HCT116 (cell line): Measurements from ENCODE around the gene RNF212B. TPM values are rescaled to one million over a fixed set of nuclear protein-coding genes. Genes with fewer than 3 reads are reported as not detected.

ENCODE experiments used
- ATAC-seq: fragments of 200-7000 bp; cut with Tn5 transposase; 2 replicates; pipeline ENCODE4 v1.9.1; 2020; ENCODE audit warnings: mild to moderate bottlenecking, moderate library complexity
- BruUV-seq: library from RNA; stranded (reverse); fragments of 400-500 nt; replicated peaks from 2 replicates; lab custom pipeline; 2021; lab: Mats Ljungman, UMichigan
- CTCF ChIA-PET: fragments of 300-600 bp; sonication (Branson Sonifier 250); formaldehyde crosslinking; loops from one replicate; lab custom pipeline; 2021; ENCODE audit warnings: antibody characterized with exemption; lab: Charles Lee
- POLR2A ChIA-PET: fragments of 300-600, 350-600 bp; sonication (Branson Sonifier 250); formaldehyde crosslinking; loops from one replicate; lab custom pipeline; 2021; ENCODE audit warnings: antibody characterized with exemption; lab: Charles Lee
- RAD21 ChIA-PET, 2 experiments: fragments of 300-600 bp; sonication (Branson Sonifier 250); formaldehyde crosslinking; loops; one replicate each; lab custom pipeline; 2023; ENCODE audit warnings: low total read pairs in 2 of 2; ENCODE audit not compliant: uncharacterized antibody in 2 of 2, unreplicated experiment in 2 of 2, low non-redundant PET in 1 of 2; lab: Charles Lee
- DNase-seq: peaks from one replicate; pipeline ENCODE4 v3.0.0-alpha.2; 2010; ENCODE audit warnings: low read depth, low spot score
- H2AFZ ChIP-seq: fragments of 200-600 bp; shearing (Covaris generic), sonication (generic); 2 replicates; pipeline ENCODE4 v1.6.1; 2017; ENCODE audit warnings: low read depth, mixed run types, mixed read lengths, antibody characterized with exemption, low read length; ENCODE audit not compliant: poor library complexity, severe bottlenecking
- H3K27ac ChIP-seq: 2 replicates; pipeline ENCODE4 v1.5.1; 2012; ENCODE audit warnings: low read depth, low read length
- H3K27me3 ChIP-seq: fragments of 200-600 bp; sonication (generic); 2 replicates; pipeline ENCODE4 v1.6.1; 2016; ENCODE audit warnings: mixed run types, low read length, mixed read lengths; ENCODE audit not compliant: insufficient read depth
- H3K36me3 ChIP-seq, 2 experiments: fragments of 200-500 bp in 1 of 2; fragments of 200-600 bp in 1 of 2; sonication (Bioruptor generic) in 1 of 2; sonication (generic) in 1 of 2; 2 replicates each; pipeline versions ENCODE4 v1.5.1 to v1.6.1; 2014 to 2016; ENCODE audit warnings: low read length in 2 of 2, inconsistent platforms in 1 of 2, mixed read lengths in 1 of 2, mixed run types in 1 of 2; ENCODE audit not compliant: insufficient read depth in 2 of 2, control insufficient read depth in 1 of 2
- H3K4me1 ChIP-seq, 2 experiments: fragments of 200-600 bp in 1 of 2; sonication (generic) in 1 of 2; 2 replicates each; pipeline versions ENCODE4 v1.5.1 to v1.6.1; 2012 to 2017; ENCODE audit warnings: low read length in 2 of 2, inconsistent platforms in 1 of 2, mild to moderate bottlenecking in 1 of 2, mixed read lengths in 1 of 2, mixed run types in 1 of 2, moderate library complexity in 1 of 2; ENCODE audit not compliant: insufficient read depth in 2 of 2, control insufficient read depth in 1 of 2
- H3K4me2 ChIP-seq: fragments of 200-600 bp; sonication (generic); 2 replicates; pipeline ENCODE4 v1.6.1; 2017; ENCODE audit warnings: mixed run types, low read length, mixed read lengths
- H3K4me3 ChIP-seq, 2 experiments: fragments of 200-600 bp in 1 of 2; sonication (generic) in 1 of 2; replicated peaks in 1 of 2; 2 replicates each; pipeline ENCODE4 v1.5.1; 2011 to 2016; ENCODE audit warnings: low read length in 2 of 2, control low read depth in 1 of 2, low read depth in 1 of 2, mild to moderate bottlenecking in 1 of 2, mixed read lengths in 1 of 2, mixed run types in 1 of 2
- H3K79me2 ChIP-seq: fragments of 200-600 bp; sonication (generic); 2 replicates; pipeline ENCODE4 v1.6.1; 2017; ENCODE audit warnings: mild to moderate bottlenecking, mixed run types, low read length, moderate library complexity, mixed read lengths; ENCODE audit not compliant: insufficient read depth
- H3K9ac ChIP-seq: fragments of 200-600 bp; sonication (generic); 2 replicates; pipeline ENCODE4 v1.6.1; 2016; ENCODE audit warnings: low read length, mixed read lengths
- H3K9me2 ChIP-seq: fragments of 200-600 bp; sonication (generic), shearing (Covaris generic); 2 replicates; pipeline ENCODE4 v1.6.1; 2017; ENCODE audit warnings: mixed run types, mild to moderate bottlenecking, moderate library complexity; ENCODE audit not compliant: insufficient read depth
- H3K9me3 ChIP-seq, 2 experiments: fragments of 200-500 bp in 1 of 2; fragments of 200-600 bp in 1 of 2; sonication (Bioruptor generic) in 1 of 2; sonication (generic) in 1 of 2; 2 replicates each; pipeline ENCODE4 v1.6.1; 2014 to 2017; ENCODE audit warnings: low read length in 2 of 2, mixed read lengths in 2 of 2, inconsistent platforms in 1 of 2, low read depth in 1 of 2, mild to moderate bottlenecking in 1 of 2, mixed run types in 1 of 2, moderate library complexity in 1 of 2; ENCODE audit not compliant: control insufficient read depth in 1 of 2, insufficient read depth in 1 of 2
- H4K20me1 ChIP-seq: fragments of 200-600 bp; sonication (generic), shearing (Covaris generic); 2 replicates; pipeline ENCODE4 v1.6.1; 2017; ENCODE audit warnings: mixed run types, mild to moderate bottlenecking, moderate library complexity; ENCODE audit not compliant: insufficient read depth
- ATF3 ChIP-seq: IDR thresholded peaks from 2 replicates; pipeline ENCODE4 v1.6.1; 2012
- CBX3 ChIP-seq: IDR thresholded peaks from 2 replicates; pipeline ENCODE4 v1.6.1; 2012; ENCODE audit warnings: low read depth
- CEBPB ChIP-seq: IDR thresholded peaks from 2 replicates; pipeline ENCODE4 v1.6.1; 2012; ENCODE audit warnings: low read depth
- CTCF ChIP-seq, 3 experiments: fragments of 200-600 bp in 1 of 3; sonication (generic) in 1 of 3; IDR thresholded peaks in 2 of 3; conservative IDR thresholded peaks in 1 of 3; 2 replicates each; pipeline ENCODE4 v1.5.1; 2012 to 2017; ENCODE audit warnings: low read depth in 2 of 3, low read length in 2 of 3, antibody characterized with exemption in 1 of 3, borderline replicate concordance in 1 of 3, control low read depth in 1 of 3, mild to moderate bottlenecking in 1 of 3, mixed read lengths in 1 of 3, mixed run types in 1 of 3, moderate library complexity in 1 of 3; ENCODE audit not compliant: insufficient read depth in 1 of 3
- EGR1 ChIP-seq: IDR thresholded peaks from 2 replicates; pipeline ENCODE4 v1.6.1; 2012; ENCODE audit warnings: low read depth
- ELF1 ChIP-seq: IDR thresholded peaks from 2 replicates; pipeline ENCODE4 v1.6.1; 2012; ENCODE audit warnings: low read depth, borderline replicate concordance
- EZH2 ChIP-seq: fragments of 200-600 bp; sonication (generic); IDR thresholded peaks from 2 replicates; pipeline ENCODE4 v1.6.1; 2017; ENCODE audit warnings: antibody characterized with exemption, mixed run types
- EZH2phosphoT487 ChIP-seq: fragments of 200-600 bp; IDR thresholded peaks from 2 replicates; pipeline ENCODE4 v1.6.1; 2018; ENCODE audit warnings: antibody characterized with exemption, borderline replicate concordance
- FOSL1 ChIP-seq: IDR thresholded peaks from 2 replicates; pipeline ENCODE4 v1.6.1; 2012; ENCODE audit warnings: low read depth
- JUND ChIP-seq: IDR thresholded peaks from 2 replicates; pipeline ENCODE4 v1.6.1; 2012
- POLR2A ChIP-seq: IDR thresholded peaks from 2 replicates; pipeline ENCODE4 v1.7.0; 2011; ENCODE audit warnings: borderline replicate concordance; ENCODE audit not compliant: insufficient read depth, insufficient read length; ENCODE audit errors: extremely low read depth
- POLR2AphosphoS5 ChIP-seq: IDR thresholded peaks from 2 replicates; pipeline ENCODE4 v1.6.1; 2011; ENCODE audit warnings: mild to moderate bottlenecking, low read depth, low read length, moderate library complexity
- RAD21 ChIP-seq: IDR thresholded peaks from 2 replicates; pipeline ENCODE4 v1.6.1; 2012; ENCODE audit warnings: low read depth, mild to moderate bottlenecking
- REST ChIP-seq: IDR thresholded peaks from 2 replicates; pipeline ENCODE4 v1.6.1; 2012; ENCODE audit warnings: low read depth
- SP1 ChIP-seq: IDR thresholded peaks from 2 replicates; pipeline ENCODE4 v1.6.1; 2012; ENCODE audit warnings: low read depth
- SRF ChIP-seq: IDR thresholded peaks from 2 replicates; pipeline ENCODE4 v1.6.1; 2012; ENCODE audit warnings: low read depth
- TCF7L2 ChIP-seq: IDR thresholded peaks from 2 replicates; pipeline ENCODE4 v1.7.0; 2011; ENCODE audit warnings: borderline replicate concordance, inconsistent platforms; ENCODE audit not compliant: insufficient read depth, insufficient read length; ENCODE audit errors: extremely low read depth
- YY1 ChIP-seq: IDR thresholded peaks from 2 replicates; pipeline ENCODE4 v1.6.1; 2011; ENCODE audit warnings: low read length, low read depth, moderate library complexity, mild to moderate bottlenecking; ENCODE audit not compliant: insufficient replicate concordance; ENCODE audit errors: extremely low read depth
- ZFX ChIP-seq: fragments of 450-650 bp; IDR thresholded peaks from 2 replicates; pipeline ENCODE4 v1.6.1; 2017
- ZNF274 ChIP-seq: fragments of 200-500 bp; sonication (Bioruptor generic); IDR thresholded peaks from 2 replicates; pipeline ENCODE4 v1.6.1; 2014; ENCODE audit warnings: mild to moderate bottlenecking, low read depth, low read length, inconsistent platforms
- intact Hi-C: fragments of 100-400 bp; cut with micrococcal nuclease; formaldehyde crosslinking; loops from 2 replicates; pipeline ENCODE4 v1.10.0; 2022
- total RNA-seq: library from RNA; stranded (reverse); gene quantifications from one replicate; pipeline ENCODE4 v1.2.1, GENCODE V29; 2021; ENCODE audit not compliant: unreplicated experiment

Gene RNF212B
- total RNA-seq, 1 experiment from 2014 or later: not detected

GRCh38 chr14:23249824-23250223 is 12.1 kb downstream of the RNF212B start:
- Histone ChIP-seq H3K36me3 (no peaks in the 10 kb centered on the region), H3K9ac (no peak overlapping the region), H3K4me3 (no peak overlapping the region), H3K79me2 (no peaks in the 10 kb centered on the region), H3K4me2 (no peak overlapping the region), H3K4me1 (no peaks in the 10 kb centered on the region; a peak in 1 of 4 replicates), H3K9me2 (no peaks in the 10 kb centered on the region), H2AFZ (no peak overlapping the region), H4K20me1 (no peaks in the 10 kb centered on the region), H3K9me3 (no peaks in the 10 kb centered on the region), H3K27ac (no peak overlapping the region), H3K27me3 (no peaks in the 10 kb centered on the region)
- ATAC-seq: no peak
- no TSS peak for BruUV-seq
- no peak for TF ChIP-seq CEBPB
- no peak for TF ChIP-seq SRF
- TF ChIP-seq CBX3: no peak
- TF ChIP-seq EGR1: no peak
- TF ChIP-seq RAD21: no peak
- no peak for TF ChIP-seq EZH2phosphoT487
- no peak for TF ChIP-seq CTCF (IDR thresholded peaks at IDR 0.05 in 2 of 3, conservative IDR thresholded peaks at IDR 0.05 in 1 of 3; ENCODE audit: borderline replicate concordance in 1 of 3, insufficient read depth in 1 of 3, low read depth in 2 of 3, low read length in 2 of 3)
- no peak for TF ChIP-seq POLR2AphosphoS5
- no peak for TF ChIP-seq YY1
- no peak for TF ChIP-seq ZNF274
- no peak for TF ChIP-seq ELF1
- no peak for TF ChIP-seq EZH2
- TF ChIP-seq TCF7L2: no peak
- no peak for TF ChIP-seq ZFX
- no peak for TF ChIP-seq REST
- no peak for TF ChIP-seq FOSL1
- no peak for TF ChIP-seq POLR2A
- TF ChIP-seq JUND: no peak
- TF ChIP-seq SP1: no peak
- TF ChIP-seq ATF3: no peak
- intact Hi-C loops: no loop called here
- RAD21 ChIA-PET: no interaction called here
- DNase-seq: no peak
- CTCF ChIA-PET: no interaction called here
- POLR2A ChIA-PET: no interaction called here
